Hematopoietic multipotent progenitor cell treated with erythropoietin and hydrocortisone succinate and interleukin-3 and kit ligand, for 17 days (in vitro differentiated cells): Measurements from ENCODE around the gene CDH20.
"Not testable (repeated sequence)": the region's sequence is repeated elsewhere in the genome, so short reads cannot be mapped to it uniquely, and the experiment has no call there.

ENCODE experiments used
- DNase-seq: peaks from one replicate; pipeline ENCODE4 v3.0.0-alpha.2; 2015; ENCODE audit warnings: low spot score

CDH20 gene

DNA sequence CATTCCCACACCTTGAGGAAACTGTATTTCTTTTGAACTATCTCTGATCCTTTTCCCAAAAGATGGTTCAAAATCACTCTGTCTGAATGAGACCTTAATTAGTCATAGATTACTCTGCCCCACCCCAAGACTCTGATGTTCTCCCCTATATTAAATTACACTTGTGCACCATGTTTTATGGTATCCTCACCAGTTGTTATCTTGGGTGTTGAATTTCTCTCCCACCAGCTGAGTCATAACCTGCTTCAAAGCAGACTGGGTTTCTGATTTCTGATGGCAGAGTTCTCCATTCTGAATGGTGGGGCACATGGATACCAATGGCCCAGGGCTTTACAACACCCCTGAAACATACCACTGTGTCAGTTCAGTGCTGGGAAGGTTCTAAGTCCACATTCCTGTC is 15.0 kb downstream of the CDH20 start:
- DNase-seq: no peak

GRCh38 chr18:61350578-61350977 is 17.3 kb downstream of the CDH20 start:
- DNase-seq: no peak

DNA sequence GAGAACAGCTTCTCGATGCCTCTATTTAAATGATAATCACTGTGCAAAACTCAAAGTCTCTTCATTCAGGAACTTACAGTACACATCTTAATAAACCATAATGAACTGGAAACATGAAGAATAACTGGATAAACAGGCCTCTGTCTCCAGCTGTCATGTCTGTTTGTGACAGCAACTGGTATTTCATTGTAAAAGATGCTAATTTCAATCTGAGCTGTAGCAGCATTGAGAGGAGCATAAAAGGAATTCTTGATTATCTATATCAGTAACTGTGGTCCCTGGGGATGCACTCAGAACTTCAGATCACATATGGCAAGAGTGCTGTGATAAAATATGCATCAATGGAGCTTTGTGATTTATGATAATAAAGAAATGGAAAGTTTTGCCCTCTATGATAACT is 18.8 kb downstream of the CDH20 start:
- DNase-seq: no peak

GRCh38 chr18:61352611-61353010 is 19.4 kb downstream of the CDH20 start:
- DNase-seq: no peak

DNA sequence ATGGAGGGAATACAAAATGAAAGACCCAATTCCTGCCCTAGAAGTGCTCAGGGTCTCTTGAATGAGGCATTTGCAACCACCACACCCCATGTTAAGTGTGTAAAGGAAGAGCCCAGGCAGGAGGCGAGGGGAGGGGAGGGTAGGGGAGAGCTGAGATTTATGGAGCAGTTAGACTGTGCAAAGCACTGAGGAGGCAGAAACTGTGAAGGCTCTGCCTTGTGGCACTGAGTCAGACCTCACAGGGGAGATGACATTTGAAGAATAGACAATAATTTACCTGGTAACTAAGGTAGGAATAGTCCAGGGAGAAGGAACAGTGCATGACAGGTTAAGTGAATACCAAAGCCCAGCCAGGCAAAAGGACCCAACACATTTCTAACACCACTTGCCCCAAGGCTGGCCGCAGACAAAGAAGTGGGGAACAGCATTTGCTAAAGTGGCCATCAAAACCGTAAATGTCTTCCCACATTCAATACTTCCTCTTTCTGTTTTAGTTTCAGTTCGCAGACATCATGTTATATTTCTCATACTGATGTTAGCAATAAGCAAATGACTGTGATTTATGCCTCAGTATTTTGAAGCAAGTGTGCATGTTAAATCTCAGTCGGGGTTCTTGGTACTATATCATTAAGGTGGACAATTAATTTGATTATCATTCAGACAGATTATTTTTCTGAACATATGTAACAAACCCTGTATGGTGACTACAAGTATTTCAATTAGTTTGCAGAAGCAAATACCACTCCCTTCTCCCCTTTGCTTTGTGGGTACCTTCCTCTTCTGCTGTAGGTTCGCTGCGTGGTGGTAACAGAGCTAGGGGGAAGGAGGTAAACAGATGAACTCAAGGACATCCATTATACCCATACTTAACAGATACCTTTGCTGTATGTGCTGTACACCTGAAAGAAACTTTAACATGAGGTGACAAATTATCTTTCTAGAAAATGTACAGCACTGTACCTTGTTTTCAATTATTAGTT is 27.5 kb downstream of the CDH20 start:
- DNase-seq: no peak

GRCh38 chr18:61362511-61362910 is 29.3 kb downstream of the CDH20 start:
- DNase-seq: no peak

GRCh38 chr18:61364953-61365352 is 31.7 kb downstream of the CDH20 start:
- DNase-seq: no peak

DNA sequence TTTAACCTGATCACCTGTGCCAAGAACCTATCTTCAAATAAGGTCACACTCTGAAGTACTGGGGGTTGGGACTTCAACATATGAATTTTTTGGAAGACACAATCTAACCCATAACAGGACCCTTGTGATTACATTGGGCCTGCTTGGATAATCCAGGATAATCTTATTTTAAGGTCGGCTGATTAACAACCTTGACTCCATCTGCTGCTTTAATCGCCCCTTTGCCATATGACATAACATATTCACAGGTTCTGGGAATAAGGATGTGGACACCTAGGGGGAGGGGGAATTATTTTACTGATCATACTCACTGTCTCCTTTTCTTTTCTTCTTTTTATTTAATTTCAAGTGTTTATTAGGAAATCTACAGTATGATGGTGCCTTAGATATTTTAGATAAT is 34.8 kb downstream of the CDH20 start:
- no peak for DNase-seq

DNA sequence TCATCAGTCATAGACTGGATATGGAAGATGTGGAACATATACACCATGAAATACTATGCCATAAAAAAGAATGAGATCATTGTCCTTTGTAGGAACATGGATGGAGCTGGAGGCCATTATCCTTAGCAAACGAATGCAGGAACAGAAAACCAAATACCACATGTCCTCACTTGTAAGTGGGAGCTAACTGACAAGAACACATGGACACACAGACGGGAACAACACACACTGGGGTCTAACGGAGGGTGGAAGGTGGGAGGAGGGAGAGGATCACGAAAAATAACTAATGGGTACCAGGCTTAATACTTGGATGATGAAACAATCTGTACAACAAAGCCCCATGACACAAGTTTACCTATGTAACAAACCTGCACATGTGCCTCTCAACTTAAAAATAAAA is 36.4 kb downstream of the CDH20 start:
- DNase-seq: not testable (repeated sequence)

DNA sequence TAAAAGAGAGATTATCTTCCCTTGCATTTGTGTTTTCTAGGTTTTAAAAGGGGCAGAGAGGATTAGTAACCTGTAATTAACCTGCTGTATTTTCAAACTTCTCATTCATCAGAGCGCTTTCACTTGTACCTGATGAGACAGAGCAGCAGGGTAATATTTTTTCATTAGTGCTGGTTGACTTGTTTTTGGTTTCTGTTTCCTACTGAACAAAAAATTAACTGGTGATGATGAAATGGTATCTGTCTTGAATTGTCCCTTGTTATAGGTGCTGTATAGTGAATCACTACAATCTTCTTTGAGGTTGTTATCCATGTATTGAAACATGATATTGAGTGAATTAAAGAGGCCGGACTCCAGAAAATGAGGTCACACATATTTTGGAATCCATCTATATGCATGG is 37.9 kb downstream of the CDH20 start:
- no peak for DNase-seq

DNA sequence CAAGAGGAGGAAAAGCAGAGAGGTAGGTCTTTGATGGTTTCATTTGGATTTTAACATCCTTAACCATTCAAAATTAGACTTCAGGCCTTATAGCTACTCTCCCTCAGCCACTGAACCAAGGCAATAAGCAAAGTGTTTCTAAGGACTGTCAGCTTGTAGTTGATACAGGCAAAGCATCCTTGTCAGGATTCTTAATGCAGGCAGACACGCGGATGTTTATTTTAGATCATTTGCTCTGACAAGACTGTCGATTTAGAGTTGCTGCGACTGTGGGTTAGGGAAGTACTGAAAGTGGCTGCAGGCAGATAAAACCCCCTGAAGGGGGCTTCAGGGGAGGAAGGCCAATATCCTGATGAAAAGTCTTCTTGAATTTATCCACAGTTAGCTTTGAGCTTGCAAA is 46.6 kb downstream of the CDH20 start:
- no peak for DNase-seq

- no peak for DNase-seq
Measured at GRCh38 chr18:61388010-61388409, 54.8 kb downstream of the CDH20 start.

GRCh38 chr18:61394983-61395382 is 61.8 kb downstream of the CDH20 start:
- no peak for DNase-seq

GRCh38 chr18:61397222-61397621 is 64.0 kb downstream of the CDH20 start:
- DNase-seq: no peak

- DNase-seq: no peak
Measured at GRCh38 chr18:61398961-61399705, 65.9 kb downstream of the CDH20 start.

- no peak for DNase-seq
Measured at GRCh38 chr18:61400016-61400635, 66.9 kb downstream of the CDH20 start.

DNA sequence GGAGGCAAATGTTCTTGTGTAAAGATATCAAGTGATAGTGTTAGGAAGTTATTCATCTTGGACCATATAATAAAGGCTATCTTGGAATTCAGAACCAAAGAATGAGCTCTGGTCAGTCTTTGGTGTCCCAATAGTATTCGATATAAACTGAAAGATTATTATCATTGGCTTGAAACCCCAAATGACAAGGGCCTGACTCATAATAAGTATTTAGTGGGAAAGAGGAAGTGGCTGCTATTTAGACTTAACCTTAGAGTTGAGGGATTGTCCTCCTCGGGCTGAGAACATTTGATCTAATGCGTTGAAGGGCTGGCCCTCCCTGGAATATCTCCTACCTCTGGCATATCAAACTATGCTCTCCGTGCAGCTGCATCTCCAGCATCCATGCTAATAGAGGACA is 67.5 kb downstream of the CDH20 start:
- DNase-seq: no peak

DNA sequence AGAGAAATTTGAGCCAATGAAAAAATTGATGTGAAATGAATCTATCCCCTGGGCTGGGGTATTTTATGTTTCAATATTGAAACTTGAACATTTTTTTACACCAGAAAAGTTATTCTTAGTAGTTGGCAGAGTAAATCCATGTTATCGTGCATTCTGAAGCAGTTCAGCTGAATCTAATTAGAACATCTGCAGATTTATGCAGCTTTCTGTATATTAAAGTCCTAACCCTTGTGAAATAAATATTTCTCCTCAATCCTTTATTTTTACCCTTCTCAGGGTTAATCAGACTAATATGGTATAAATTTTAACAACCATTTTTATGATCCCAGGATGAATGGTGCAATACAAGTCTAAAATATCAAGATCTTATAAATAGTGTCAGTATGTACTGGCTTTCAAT is 69.5 kb downstream of the CDH20 start:
- no peak for DNase-seq

- DNase-seq: no peak
Measured at GRCh38 chr18:61413396-61413795, 80.2 kb downstream of the CDH20 start.

DNA sequence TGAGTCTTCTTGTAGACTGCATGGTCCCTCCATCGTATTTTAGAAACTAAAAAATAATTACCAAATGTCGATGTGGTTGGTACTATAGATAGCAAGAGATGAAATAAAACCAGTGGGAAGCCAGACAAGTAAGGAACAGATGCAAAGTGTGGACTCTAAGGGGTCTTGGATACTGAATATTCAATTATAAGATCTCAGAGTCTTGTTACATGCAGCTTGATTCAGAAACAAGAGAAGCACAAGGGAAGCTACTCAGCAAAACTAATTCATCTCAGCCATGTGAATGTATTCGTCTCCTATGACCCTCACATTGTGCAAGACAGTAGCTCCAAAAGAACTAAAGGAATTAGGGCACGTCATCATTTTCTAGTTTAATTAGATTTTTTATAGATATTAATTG is 80.9 kb downstream of the CDH20 start:
- no peak for DNase-seq

DNA sequence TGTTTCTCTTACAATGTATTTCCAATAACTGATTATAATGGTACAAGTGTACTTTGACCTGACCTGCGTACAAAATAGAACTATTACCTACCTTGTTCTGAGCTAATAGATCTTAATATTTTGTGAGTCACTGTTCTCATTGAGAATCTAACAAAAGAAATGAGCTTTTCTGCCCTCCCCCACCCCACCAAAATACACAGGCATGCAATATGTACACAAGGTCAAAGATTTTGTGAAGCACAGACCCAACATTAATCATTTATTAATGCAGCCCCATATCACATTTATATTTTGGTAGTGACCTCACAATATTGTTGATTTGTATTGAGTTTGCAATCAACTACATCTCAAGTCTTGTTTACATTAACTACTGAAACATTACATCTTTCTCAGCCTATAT is 86.5 kb downstream of the CDH20 start:
- DNase-seq: no peak

- DNase-seq: no peak
Measured at GRCh38 chr18:61420218-61420885, 87.1 kb downstream of the CDH20 start.
